Measurements from ENCODE around the gene LRP5. TPM values are rescaled to one million over a fixed set of nuclear protein-coding genes. Genes with fewer than 3 reads are reported as not detected.

LRP5 gene
- total and polyA plus RNA-seq, 8 donors = 11.8 to 152 (median 44.2) TPM

DNA sequence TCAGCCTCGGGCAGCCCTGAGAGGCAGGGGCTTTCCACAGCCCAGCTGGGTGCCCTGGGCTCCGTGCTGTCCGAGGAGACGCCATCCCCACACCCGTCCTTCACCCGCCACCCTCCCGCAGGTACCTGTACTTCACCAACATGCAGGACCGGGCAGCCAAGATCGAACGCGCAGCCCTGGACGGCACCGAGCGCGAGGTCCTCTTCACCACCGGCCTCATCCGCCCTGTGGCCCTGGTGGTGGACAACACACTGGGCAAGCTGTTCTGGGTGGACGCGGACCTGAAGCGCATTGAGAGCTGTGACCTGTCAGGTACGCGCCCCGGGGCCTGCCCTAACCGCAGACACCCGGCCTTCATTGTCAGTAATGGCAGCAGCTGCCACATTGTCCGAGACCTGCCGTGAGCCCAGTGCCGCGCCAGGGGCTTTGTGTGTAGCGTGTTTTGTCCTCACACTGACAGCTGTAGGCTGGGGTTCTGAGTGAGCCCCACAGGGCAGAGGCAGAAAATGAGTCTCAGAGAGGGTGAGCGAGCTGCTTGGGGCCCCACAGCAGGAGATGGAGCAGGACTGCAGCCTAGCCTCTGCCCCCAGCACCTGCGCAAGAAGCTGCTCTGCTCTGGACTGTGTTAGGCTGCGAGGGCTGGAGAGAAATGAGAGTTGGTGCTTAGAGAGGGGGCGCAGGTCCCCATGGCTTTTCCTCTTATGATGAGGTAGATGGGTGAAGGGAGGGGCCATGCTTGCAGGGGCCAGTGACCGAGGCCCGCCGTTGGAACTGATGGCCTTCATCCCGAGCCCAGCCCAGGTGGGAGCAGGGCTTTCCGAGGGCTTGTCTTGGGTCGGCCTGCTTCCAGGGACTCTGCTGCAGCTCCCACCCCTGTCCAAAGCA, 112.8 kb downstream of the LRP5 start:
- Histone ChIP-seq H3K4me3 (no peak overlapping the region), H3K27me3 (no peaks in the 10 kb centered on the region), H3K4me1 (no peaks in the 10 kb centered on the region), H3K9me3 (peaks cover 0 to 13% (median 11%) of the 10 kb centered on the region in 4 donors), H3K27ac (no peak overlapping the region), H3K36me3 (peaks cover 54 to 95% (median 91%) of the 10 kb centered on the region in 4 donors)
- intact Hi-C loops (cut with DNase I; ENCODE audit: low total_unique reads) = no loop called here
- 91 to 97% (median 95%) methylated on average over 34 to 40 of the region's 40 CpGs for WGBS, 5 donors
- TF ChIP-seq, protein P1, sequence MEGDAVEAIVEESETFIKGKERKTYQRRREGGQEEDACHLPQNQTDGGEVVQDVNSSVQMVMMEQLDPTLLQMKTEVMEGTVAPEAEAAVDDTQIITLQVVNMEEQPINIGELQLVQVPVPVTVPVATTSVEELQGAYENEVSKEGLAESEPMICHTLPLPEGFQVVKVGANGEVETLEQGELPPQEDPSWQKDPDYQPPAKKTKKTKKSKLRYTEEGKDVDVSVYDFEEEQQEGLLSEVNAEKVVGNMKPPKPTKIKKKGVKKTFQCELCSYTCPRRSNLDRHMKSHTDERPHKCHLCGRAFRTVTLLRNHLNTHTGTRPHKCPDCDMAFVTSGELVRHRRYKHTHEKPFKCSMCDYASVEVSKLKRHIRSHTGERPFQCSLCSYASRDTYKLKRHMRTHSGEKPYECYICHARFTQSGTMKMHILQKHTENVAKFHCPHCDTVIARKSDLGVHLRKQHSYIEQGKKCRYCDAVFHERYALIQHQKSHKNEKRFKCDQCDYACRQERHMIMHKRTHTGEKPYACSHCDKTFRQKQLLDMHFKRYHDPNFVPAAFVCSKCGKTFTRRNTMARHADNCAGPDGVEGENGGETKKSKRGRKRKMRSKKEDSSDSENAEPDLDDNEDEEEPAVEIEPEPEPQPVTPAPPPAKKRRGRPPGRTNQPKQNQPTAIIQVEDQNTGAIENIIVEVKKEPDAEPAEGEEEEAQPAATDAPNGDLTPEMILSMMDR (IDR thresholded peaks at IDR 0.05) = no peak
- TF ChIP-seq POLR2A (IDR thresholded peaks at IDR 0.05) (no peak), POLR2AphosphoS5 (IDR thresholded peaks at IDR 0.05) (no peak), EP300 (IDR thresholded peaks at IDR 0.05) (no peak)
- DNase-seq = no peak

DNA sequence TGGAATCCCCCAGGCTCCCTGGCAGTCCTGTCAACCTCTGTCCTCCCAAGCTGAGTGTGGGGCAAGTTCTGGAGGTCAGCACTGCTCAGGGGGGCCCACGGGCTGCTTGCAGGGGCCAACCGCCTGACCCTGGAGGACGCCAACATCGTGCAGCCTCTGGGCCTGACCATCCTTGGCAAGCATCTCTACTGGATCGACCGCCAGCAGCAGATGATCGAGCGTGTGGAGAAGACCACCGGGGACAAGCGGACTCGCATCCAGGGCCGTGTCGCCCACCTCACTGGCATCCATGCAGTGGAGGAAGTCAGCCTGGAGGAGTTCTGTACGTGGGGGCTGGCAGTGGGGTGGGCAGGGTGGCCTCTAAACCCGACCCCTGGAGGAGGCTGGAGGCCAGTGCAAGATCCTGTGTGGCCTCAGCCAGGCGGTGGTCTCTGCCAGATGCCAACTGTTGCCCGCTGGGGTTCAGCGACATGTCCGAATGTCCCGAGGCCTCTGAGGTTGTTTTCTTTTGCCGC, 113.5 kb downstream of the LRP5 start:
- Histone ChIP-seq H3K36me3 (peaks cover 60 to 95% (median 91%) of the 10 kb centered on the region in 4 donors), H3K9me3 (peaks cover 0 to 13% (median 11%) of the 10 kb centered on the region in 4 donors), H3K4me1 (no peaks in the 10 kb centered on the region), H3K27ac (no peak overlapping the region), H3K27me3 (no peaks in the 10 kb centered on the region), H3K4me3 (no peak overlapping the region)
- intact Hi-C loops (cut with DNase I; ENCODE audit: low total_unique reads) = no loop called here
- no peak for DNase-seq
- TF ChIP-seq POLR2AphosphoS5 (IDR thresholded peaks at IDR 0.05) (no peak), POLR2A (IDR thresholded peaks at IDR 0.05) (no peak), EP300 (IDR thresholded peaks at IDR 0.05) (no peak)
- TF ChIP-seq, protein P1 (IDR thresholded peaks at IDR 0.05) = no peak
- WGBS, 5 donors = 91 to 96% (median 94%) methylated on average over 19 to 21 of the region's 21 CpGs

DNA sequence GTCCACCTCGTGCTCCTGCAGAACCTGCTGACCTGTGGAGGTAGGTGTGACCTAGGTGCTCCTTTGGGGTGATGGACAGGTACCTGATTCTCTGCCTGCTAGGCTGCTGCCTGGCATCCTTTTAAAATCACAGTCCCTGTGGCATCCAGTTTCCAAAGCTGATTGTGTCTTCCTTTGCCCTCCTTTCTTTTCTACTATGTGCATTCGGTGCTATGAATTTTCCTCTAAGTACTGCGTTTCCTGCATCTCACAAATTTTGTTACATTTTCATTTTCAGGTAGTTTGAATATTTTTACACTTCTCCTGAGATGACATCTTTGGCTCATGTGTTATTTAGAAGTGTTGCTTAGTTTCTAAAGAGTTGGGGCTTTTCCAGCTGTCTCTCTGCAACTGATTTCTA, 117.3 kb downstream of the LRP5 start:
- Histone ChIP-seq H3K4me3 (no peak overlapping the region), H3K4me1 (no peaks in the 10 kb centered on the region), H3K36me3 (peaks cover 66 to 100% (median 98%) of the 10 kb centered on the region in 4 donors), H3K27me3 (no peaks in the 10 kb centered on the region), H3K9me3 (peaks cover 0 to 13% (median 11%) of the 10 kb centered on the region in 4 donors), H3K27ac (no peak overlapping the region)
- TF ChIP-seq EP300 (IDR thresholded peaks at IDR 0.05) (no peak), POLR2A (IDR thresholded peaks at IDR 0.05) (no peak), POLR2AphosphoS5 (IDR thresholded peaks at IDR 0.05) (no peak)
- TF ChIP-seq, protein P1 (IDR thresholded peaks at IDR 0.05) = no peak
- 94 to 98% (median 96%) methylated on average over 3 of the region's 3 CpGs for WGBS, 5 donors
- intact Hi-C loops (cut with DNase I; ENCODE audit: low total_unique reads) = no loop called here
- no peak for DNase-seq

DNA sequence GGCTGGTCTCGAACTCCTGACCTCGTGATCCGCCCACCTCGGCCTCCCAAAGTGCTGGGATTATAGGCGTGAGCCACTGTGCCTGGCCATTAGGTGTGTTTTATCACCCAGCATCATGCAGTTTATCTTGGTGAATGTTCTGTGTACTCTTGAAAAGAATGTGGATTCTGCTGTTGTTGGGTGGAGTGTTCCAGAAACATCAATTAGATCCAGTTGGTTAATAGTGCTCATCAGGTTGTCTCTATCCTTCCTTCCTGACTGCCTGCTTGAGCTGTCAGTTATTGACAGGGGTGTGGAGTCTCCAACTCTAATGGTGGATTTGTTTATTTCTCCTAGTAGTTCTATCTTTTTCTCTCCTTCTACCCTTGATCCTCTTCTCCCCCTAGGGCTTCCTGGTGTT, 118.0 kb downstream of the LRP5 start:
- no peaks in the 10 kb centered on the region for H3K4me1 ChIP-seq
- no peak for DNase-seq
- no peak overlapping the region for H3K4me3 ChIP-seq
- TF ChIP-seq, protein P1 (IDR thresholded peaks at IDR 0.05) = no peak
- TF ChIP-seq POLR2AphosphoS5 (IDR thresholded peaks at IDR 0.05) = no peak
- no peak for TF ChIP-seq EP300 (IDR thresholded peaks at IDR 0.05)
- TF ChIP-seq POLR2A (IDR thresholded peaks at IDR 0.05) = no peak
- intact Hi-C loops (cut with DNase I; ENCODE audit: low total_unique reads) = no loop called here
- H3K27ac ChIP-seq = no peak overlapping the region
- peaks cover 63 to 100% (median 98%) of the 10 kb centered on the region in 4 donors for H3K36me3 ChIP-seq
- peaks cover 0 to 13% (median 11%) of the 10 kb centered on the region in 4 donors for H3K9me3 ChIP-seq
- 78 to 99% (median 98%) methylated on average over 1 to 5 of the region's 5 CpGs for WGBS, 5 donors
- no peaks in the 10 kb centered on the region for H3K27me3 ChIP-seq
